GM23248 (cell line): Measurements from ENCODE around the gene SHCBP1.

Experiments used
- EZH2 ChIP-seq: fragments of 200-600 bp; sonication (generic); IDR thresholded peaks from 2 replicates; pipeline ENCODE4 v1.6.1; 2018; ENCODE audit warnings: antibody characterized with exemption, mild to moderate bottlenecking; ENCODE audit not compliant: insufficient read depth, poor library complexity, severe bottlenecking
- EZH2phosphoT487 ChIP-seq: fragments of 200-600 bp; sonication (generic); IDR thresholded peaks from 2 replicates; pipeline ENCODE4 v1.6.1; 2018; ENCODE audit warnings: antibody characterized with exemption, moderate library complexity, mild to moderate bottlenecking, low read depth; ENCODE audit not compliant: insufficient read depth

- TF ChIP-seq EZH2phosphoT487 = no peak
- no peak for TF ChIP-seq EZH2
These were observed 63.2 kb downstream of the SHCBP1 start for GRCh38 chr16:46558018-46558417.
